Fibroblast of upper back skin (primary cell): ENCODE results near the gene CCDC121.
"Not testable (repeated sequence)": the region's sequence is repeated elsewhere in the genome, so short reads cannot be mapped to it uniquely, and the experiment has no call there.

ENCODE experiments used
- DNase-seq: peaks from one replicate; pipeline ENCODE4 v3.0.0-alpha.2; 2013

The CCDC121 gene

DNA sequence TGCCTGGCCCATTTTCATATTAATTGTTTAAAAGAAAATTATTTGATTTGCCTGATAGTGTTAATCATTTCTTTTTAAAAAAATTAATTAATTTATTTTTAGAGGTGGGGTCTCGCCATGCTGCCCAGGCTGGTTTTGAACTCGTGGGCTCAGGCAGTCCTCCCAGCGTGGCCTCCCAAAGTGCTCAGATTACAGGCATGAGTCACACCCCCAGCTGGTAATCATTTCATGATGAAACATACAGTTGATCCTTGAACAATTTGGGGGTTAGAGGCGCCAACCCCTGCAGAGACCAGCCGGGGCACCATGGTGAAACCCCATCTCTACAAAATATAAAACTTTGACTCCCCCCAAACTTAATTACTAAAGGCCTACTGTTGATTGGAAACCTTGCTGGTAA, 8.0 kb upstream of the CCDC121 start:
- DNase-seq, result peak; percentile 21

GRCh38 chr2:27634291-27634690, 5.5 kb upstream of the CCDC121 start:
- no peak for DNase-seq

- not testable (repeated sequence) for DNase-seq
Measured at GRCh38 chr2:27630257-27630656, 1.4 kb upstream of the CCDC121 start.

DNA sequence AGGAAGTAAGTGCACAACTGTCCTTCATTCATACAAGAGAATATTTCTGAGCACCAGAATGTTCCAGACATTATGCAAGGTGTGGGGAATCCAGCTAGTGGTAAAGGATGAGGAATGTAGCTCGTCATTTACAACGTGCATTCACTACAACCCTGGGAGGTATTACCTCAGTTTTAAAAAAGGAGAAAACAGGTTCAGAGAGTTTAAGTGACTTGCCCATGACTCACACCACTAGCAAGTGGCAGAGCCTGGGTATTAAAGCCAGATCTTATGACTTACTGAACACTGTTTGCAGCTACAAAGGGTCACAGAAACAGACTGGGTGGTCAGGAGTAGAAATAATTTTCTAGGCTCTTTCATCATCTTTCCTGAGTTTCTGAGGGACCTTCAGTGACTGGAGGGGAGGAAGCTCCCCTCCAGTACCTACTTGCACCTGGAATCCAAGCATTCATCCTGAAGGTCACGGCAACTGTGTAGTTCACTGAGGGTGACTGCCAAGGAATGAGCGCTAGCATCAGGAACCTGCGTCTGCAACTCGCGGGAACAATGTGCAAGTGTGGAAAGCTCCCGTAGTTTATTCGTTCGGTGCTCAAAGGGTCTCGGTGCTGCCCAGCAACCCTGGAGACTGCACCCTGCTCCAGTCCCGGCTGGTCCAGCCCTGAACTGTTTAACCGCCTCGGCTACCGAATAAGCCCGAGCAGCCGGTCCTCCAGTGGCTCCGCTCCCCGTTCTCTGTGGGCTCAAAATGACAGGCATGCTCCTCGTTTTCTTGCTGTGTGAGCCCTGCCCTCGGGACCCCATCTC, 647 bp downstream of the CCDC121 start:
- DNase-seq, result peak; percentile 92

- DNase-seq, result not testable (repeated sequence)
Measured at GRCh38 chr2:27626921-27627320, 1.9 kb downstream of the CCDC121 start.

DNA sequence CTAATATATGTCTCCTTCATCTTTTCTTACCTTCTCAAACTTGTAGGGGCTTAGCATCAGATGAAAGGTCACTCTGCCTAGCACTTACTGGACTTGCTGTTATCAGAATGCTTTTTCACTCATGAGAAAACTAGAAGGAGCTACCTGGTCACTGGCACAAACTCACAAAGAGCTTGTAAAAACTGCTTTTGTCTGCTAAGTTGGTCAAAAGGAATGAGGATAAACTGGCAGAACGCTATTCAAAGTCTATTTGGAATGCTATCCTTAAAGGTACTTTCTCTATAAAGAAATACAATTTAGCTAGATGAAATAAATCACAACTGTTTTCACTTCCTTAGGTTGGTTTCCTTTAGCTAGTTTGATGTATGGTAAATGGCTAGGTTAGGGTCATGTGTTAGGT, 2.5 kb downstream of the CCDC121 start:
- not testable (repeated sequence) for DNase-seq

GRCh38 chr2:27624943-27625342, 3.9 kb downstream of the CCDC121 start:
- no peak for DNase-seq

DNA sequence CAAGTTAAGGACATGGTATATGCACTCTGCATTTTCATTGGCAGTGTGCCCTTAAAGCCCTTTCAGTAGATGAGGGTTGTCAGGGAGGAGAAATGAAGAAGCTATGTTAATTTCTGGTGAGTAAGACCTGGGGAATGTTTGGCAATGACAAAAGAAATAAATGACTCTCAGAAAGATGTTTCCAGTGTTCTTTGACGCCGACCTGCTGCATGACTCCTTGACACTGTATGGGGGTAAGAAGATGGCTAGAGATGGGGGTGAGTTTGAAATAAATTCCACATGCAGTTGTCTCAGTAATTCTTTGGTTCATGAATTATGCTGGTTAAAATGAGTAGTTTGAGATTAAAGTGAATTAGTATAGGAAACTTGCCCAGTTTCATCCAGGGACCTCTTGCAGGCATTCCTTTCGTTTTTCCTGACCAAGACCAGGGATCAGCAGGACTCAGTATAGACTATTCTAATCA, 5.9 kb downstream of the CCDC121 start:
- peak; percentile 97 for DNase-seq

- no peak for DNase-seq
Measured at GRCh38 chr2:27621524-27621923, 7.3 kb downstream of the CCDC121 start.

DNA sequence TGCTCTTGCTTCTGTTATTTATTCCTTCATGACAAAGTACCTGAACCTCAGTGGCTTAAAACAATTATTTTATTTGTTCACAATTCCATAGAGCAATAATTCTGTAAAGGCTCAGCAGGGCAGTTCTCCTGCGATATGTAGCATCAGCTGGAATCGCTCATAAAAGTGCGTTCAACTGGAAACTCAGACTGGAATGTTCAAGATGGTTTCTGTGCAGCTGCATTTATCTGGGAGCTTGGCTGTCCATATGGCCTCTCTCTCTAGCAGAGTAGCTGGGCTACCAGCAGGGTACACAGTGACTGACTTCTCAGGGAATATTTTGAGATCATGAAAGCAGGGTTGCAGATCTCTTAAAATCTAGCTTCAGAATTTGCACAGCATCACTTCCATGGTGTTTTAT, 13.5 kb downstream of the CCDC121 start:
- DNase-seq, result no peak

DNA sequence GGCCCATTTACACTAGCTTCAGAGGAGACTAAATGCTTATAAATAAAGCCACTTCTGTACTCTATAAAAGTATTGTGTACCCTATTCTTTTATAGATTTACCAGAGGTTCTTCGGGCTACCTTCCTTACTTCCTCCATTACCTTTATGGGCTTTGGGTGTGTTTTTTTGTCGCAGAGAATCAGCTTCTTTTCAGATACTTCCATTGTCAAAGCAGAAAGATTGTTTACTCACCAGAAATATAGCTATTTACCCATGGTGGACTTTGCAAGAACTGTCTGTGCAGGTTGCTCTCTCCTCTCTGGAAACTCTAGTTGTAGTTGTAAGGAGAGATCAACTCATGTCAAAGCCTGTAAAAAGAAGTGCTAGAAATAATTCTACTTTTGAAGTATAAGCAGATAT, 14.8 kb downstream of the CCDC121 start:
- no peak for DNase-seq

GRCh38 chr2:27606611-27607010, 22.2 kb downstream of the CCDC121 start:
- no peak for DNase-seq

DNA sequence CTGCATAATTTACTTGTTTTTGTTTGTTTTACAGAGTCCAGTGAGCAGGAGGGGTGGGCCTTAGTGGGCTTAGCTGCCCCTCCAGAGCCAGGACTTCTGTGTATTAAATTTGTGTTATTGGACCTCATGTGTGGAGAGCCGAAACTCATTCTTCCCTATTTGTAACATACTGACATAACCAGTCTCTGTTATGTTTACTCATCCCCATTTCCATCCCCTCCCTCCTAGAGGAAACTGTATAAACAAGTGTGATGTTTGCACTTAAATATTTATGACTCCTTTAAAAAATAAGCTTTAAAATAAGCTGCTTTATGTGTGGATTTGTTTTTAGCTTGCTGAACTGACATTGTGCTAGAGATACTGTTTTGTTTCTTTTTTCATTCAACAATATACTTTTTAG, 32.2 kb downstream of the CCDC121 start:
- no peak for DNase-seq

- not testable (repeated sequence) for DNase-seq
Measured at GRCh38 chr2:27595412-27595811, 33.4 kb downstream of the CCDC121 start.

GRCh38 chr2:27594020-27594703, 34.6 kb downstream of the CCDC121 start:
- not testable (repeated sequence) for DNase-seq

DNA sequence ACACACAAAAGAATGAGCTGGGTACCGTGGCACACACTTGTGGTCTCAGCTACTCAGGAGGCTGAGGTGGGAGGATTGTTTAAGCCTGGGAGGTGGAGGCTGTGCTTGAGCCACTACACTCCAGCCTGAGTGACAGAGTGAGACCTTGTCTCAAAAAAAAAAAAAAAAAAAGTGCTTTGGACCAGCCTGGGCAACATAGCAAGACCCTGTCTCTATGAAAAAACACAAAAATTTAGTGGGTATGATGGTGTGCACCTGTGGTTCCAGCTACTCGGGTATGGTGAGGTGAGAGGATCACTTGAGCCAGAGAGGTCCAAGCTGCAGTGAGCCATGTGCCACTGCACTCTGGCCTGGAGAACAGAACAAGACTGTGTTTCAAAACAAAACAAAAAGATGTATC, 35.6 kb downstream of the CCDC121 start:
- no peak for DNase-seq

- no peak for DNase-seq
Measured at GRCh38 chr2:27591745-27592144, 37.1 kb downstream of the CCDC121 start.

GRCh38 chr2:27588308-27588707, 40.5 kb downstream of the CCDC121 start:
- DNase-seq, result no peak

DNA sequence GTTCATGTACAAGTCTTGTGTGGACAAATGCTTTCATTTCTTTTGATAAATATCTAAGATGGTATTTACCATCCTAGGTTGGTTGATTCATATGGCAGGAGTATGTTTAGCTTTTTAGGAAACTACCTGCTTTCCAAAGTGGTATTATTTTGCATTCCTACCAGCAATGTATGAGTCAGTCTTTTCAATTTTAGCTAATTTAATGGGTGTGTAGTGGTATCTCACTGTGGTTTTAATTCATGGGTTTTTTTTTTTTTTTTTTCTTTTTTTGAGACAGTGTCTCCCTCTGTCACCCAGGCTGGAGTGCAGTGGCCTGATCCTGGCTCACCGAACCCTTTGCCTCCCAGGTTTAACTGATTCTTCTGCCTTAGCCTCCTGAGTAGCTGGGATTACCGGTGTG, 41.8 kb downstream of the CCDC121 start:
- no peak for DNase-seq

- DNase-seq, result no peak
Measured at GRCh38 chr2:27584597-27584996, 44.2 kb downstream of the CCDC121 start.

DNA sequence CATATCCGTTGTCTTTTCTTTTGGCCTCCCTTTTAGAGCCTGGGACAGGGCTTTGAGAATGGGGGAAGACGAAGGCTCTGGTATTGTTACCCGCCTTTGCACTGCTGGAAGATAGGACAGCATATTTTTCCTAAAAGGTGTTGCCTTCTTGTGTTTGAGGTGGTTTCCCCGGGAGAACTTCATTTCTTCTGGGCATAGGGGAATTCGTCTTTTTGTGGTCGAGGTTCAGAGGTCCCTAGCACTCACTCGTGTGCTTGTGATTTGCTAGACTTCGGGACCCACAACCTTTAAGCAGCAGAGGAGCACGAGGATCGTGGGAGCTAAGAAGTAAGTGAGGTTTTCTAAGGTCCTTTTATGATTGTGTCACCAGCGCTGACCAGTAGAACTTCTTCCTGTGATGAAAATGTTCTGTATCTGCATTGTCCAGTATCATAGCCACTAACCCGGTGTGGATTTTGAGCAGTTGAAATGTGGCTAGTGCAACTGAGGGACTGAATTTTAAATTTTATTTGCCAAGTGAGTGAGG, 45.4 kb downstream of the CCDC121 start:
- DNase-seq, result no peak

DNA sequence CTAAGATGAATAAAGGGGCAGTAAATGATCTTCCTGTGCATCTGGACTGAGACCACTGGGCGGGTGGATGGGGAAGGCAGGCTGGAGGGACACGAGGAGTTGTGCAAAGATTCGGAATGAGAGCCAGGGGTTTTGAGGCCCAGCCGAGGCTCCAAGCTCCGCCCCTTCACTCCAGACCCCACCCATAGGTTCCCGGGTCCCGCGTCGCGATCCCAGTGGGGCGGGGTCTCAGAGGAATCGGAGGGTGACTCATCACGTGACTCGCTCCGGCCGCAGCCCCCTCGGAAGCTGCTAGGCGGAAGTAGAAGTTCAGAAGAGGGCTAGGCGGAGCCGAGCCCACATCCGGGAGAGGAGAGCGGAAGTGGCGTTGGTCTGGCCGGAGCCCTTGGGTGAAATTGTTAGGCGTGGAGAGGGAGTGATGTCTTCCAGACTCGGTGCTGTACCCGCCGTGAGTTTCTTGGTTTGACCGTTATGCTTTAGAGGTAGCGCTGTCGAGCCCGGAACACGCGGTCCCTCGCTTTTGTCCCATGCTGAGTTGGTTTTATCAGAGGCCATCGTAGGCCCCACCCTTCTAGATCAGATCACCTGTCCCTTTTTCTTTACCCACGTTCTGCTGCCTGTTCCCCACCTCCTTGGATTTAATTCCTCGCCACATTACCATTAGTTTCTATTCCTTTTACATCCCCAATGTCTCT, 46.0 kb downstream of the CCDC121 start, which contains the start of gene ZNF512:
ZNF512 (plus strand) TSS at position 348 of the 695 bp plus-strand sequence; CDS start at position 419, 71 bp downstream.
- DNase-seq, result peak; percentile 94

- no peak for DNase-seq
Measured at GRCh38 chr2:27582129-27582694, 46.6 kb downstream of the CCDC121 start.
